IMR-90 (cell line): Measurements from ENCODE around the gene RAB3C. TPM values are rescaled to one million over a fixed set of nuclear protein-coding genes. Genes with fewer than 3 reads are reported as not detected.

Experiments used
- ATAC-seq: fragments of 200-7000 bp; cut with Tn5 transposase; 2 replicates; pipeline ENCODE4 v1.9.1; 2020; ENCODE audit warnings: low read depth, mild to moderate bottlenecking, moderate library complexity
- BruUV-seq: library from RNA; stranded (reverse); fragments of 400-500 nt; replicated peaks from 2 replicates; lab custom pipeline; 2021; lab: Mats Ljungman, UMichigan
- CTCF ChIA-PET: fragments of 300-600 bp; formaldehyde crosslinking; extraction: SDS; loops from one replicate; lab custom pipeline; 2021; ENCODE audit warnings: antibody characterized with exemption; lab: Yijun Ruan, JAX
- POLR2A ChIA-PET: fragments of 300-600 bp; sonication (Branson Sonifier 250); formaldehyde crosslinking; loops from one replicate; lab custom pipeline; 2022; ENCODE audit warnings: antibody characterized with exemption; ENCODE audit not compliant: unreplicated experiment; lab: Charles Lee
- DNase-seq: peaks from one replicate; pipeline ENCODE4 v3.0.0; 2013
- H2AFZ ChIP-seq: replicated peaks from 2 replicates; pipeline ENCODE3; 2013; ENCODE audit warnings: low read length, mild to moderate bottlenecking; ENCODE audit not compliant: poor library complexity
- H2AK5ac ChIP-seq: 2 replicates; pipeline ENCODE4 v1.6.1; 2013; ENCODE audit warnings: low read depth, low read length, inconsistent platforms
- H2AK9ac ChIP-seq: replicated peaks from 2 replicates; pipeline ENCODE3; 2013; ENCODE audit warnings: mild to moderate bottlenecking, low read depth, low read length, moderate library complexity; ENCODE audit not compliant: poor library complexity
- H2BK120ac ChIP-seq: 2 replicates; pipeline ENCODE4 v1.6.1; 2013; ENCODE audit warnings: low read depth, low read length, inconsistent platforms
- H2BK15ac ChIP-seq: 3 replicates; pipeline ENCODE4 v1.6.1; 2013; ENCODE audit warnings: low read depth, low read length, inconsistent platforms
- H2BK20ac ChIP-seq: 2 replicates; pipeline ENCODE4 v1.6.1; 2013; ENCODE audit warnings: low read depth, mild to moderate bottlenecking, inconsistent platforms, low read length, moderate library complexity
- H2BK5ac ChIP-seq: 2 replicates; pipeline ENCODE4 v1.6.1; 2013; ENCODE audit warnings: mild to moderate bottlenecking, low read depth, low read length, inconsistent platforms; ENCODE audit not compliant: poor library complexity, severe bottlenecking
- H3K14ac ChIP-seq: replicated peaks from 2 replicates; pipeline ENCODE4 v1.6.1; 2013; ENCODE audit warnings: low read depth, low read length, inconsistent platforms
- H3K18ac ChIP-seq: 2 replicates; pipeline ENCODE4 v1.6.1; 2013; ENCODE audit warnings: low read depth, low read length, control low read depth
- H3K23ac ChIP-seq: 2 replicates; pipeline ENCODE4 v1.6.1; 2013; ENCODE audit warnings: low read depth, low read length, inconsistent platforms
- H3K27ac ChIP-seq: 2 replicates; pipeline ENCODE4 v1.5.1; 2013; ENCODE audit warnings: mild to moderate bottlenecking, control low read depth, low read length; ENCODE audit not compliant: insufficient read depth
- H3K27me3 ChIP-seq: 2 replicates; pipeline ENCODE4 v1.6.1; 2013; ENCODE audit warnings: low read length; ENCODE audit not compliant: control insufficient read depth, insufficient read depth
- H3K36me3 ChIP-seq: 2 replicates; pipeline ENCODE4 v1.6.1; 2013; ENCODE audit warnings: low read length, mixed read lengths; ENCODE audit not compliant: control insufficient read depth, insufficient read depth
- H3K4ac ChIP-seq: 2 replicates; pipeline ENCODE4 v1.6.1; 2013; ENCODE audit warnings: low read depth, low read length, inconsistent platforms
- H3K4me1 ChIP-seq: 2 replicates; pipeline ENCODE4 v1.6.1; 2013; ENCODE audit warnings: low read length, mixed read lengths; ENCODE audit not compliant: control insufficient read depth, insufficient read depth
- H3K4me2 ChIP-seq: 2 replicates; pipeline ENCODE4 v1.6.1; 2013; ENCODE audit warnings: low read depth, mild to moderate bottlenecking, control low read depth, low read length, moderate library complexity
- H3K4me3 ChIP-seq: 2 replicates; pipeline ENCODE4 v1.5.1; 2013; ENCODE audit warnings: low read depth, mild to moderate bottlenecking, control low read depth, low read length, moderate library complexity; ENCODE audit not compliant: insufficient read depth
- H3K56ac ChIP-seq: 2 replicates; pipeline ENCODE4 v1.6.1; 2013; ENCODE audit warnings: low read length, inconsistent platforms; ENCODE audit not compliant: insufficient read depth; ENCODE audit errors: extremely low read depth
- H3K79me1 ChIP-seq, 2 experiments: 2 replicates each; pipeline ENCODE4 v1.6.1; 2013; ENCODE audit warnings: low read length in 2 of 2, inconsistent platforms in 1 of 2, low read depth in 1 of 2
- H3K9ac ChIP-seq: 2 replicates; pipeline ENCODE4 v1.6.1; 2013; ENCODE audit warnings: low read depth, low read length, control low read depth
- H3K9me1 ChIP-seq: 2 replicates; pipeline ENCODE4 v1.6.1; 2013; ENCODE audit warnings: low read length, inconsistent platforms; ENCODE audit not compliant: insufficient read depth
- H3K9me3 ChIP-seq: 2 replicates; pipeline ENCODE4 v1.6.1; 2013; ENCODE audit warnings: low read length; ENCODE audit not compliant: control insufficient read depth, insufficient read depth
- H4K20me1 ChIP-seq: 2 replicates; pipeline ENCODE4 v1.6.1; 2013; ENCODE audit warnings: low read length, inconsistent platforms; ENCODE audit not compliant: insufficient read depth
- H4K5ac ChIP-seq: 2 replicates; pipeline ENCODE4 v1.6.1; 2013; ENCODE audit warnings: mild to moderate bottlenecking, low read depth, low read length, control low read depth
- H4K8ac ChIP-seq, 2 experiments: 2 replicates each; pipeline ENCODE4 v1.6.1; 2013; ENCODE audit warnings: low read depth in 2 of 2, low read length in 2 of 2, control low read depth in 1 of 2, inconsistent platforms in 1 of 2
- H4K91ac ChIP-seq: 2 replicates; pipeline ENCODE4 v1.6.1; 2013; ENCODE audit warnings: low read depth, low read length, inconsistent platforms; ENCODE audit not compliant: insufficient read depth
- BHLHE40 ChIP-seq: fragments of 150-350 bp; IDR thresholded peaks from 2 replicates; pipeline ENCODE4 v1.6.1; 2016; ENCODE audit warnings: mild to moderate bottlenecking, low read depth, low read length
- CEBPB ChIP-seq: IDR thresholded peaks from 2 replicates; pipeline ENCODE4 v1.6.1; 2012; ENCODE audit warnings: low read depth, low read length, improper control_type of control experiment
- CHD1 ChIP-seq: IDR thresholded peaks from 2 replicates; pipeline ENCODE4 v1.6.1; 2012; ENCODE audit warnings: low read depth, low read length, improper control_type of control experiment
- CTCF ChIP-seq: conservative IDR thresholded peaks from 2 replicates; pipeline ENCODE4 v1.5.1; 2012; ENCODE audit warnings: mild to moderate bottlenecking, low read depth, low read length, improper control_type of control experiment
- ELK1 ChIP-seq: fragments of 150-350 bp; IDR thresholded peaks from 2 replicates; pipeline ENCODE4 v1.6.1; 2016; ENCODE audit warnings: low read depth, mild to moderate bottlenecking, low read length, moderate library complexity, borderline replicate concordance
- FOS ChIP-seq: fragments of 150-350 bp; IDR thresholded peaks from 2 replicates; pipeline ENCODE4 v1.6.1; 2016; ENCODE audit warnings: low read depth, low read length
- MAFK ChIP-seq: IDR thresholded peaks from 2 replicates; pipeline ENCODE4 v1.6.1; 2012; ENCODE audit warnings: low read depth, low read length, improper control_type of control experiment
- MAZ ChIP-seq: IDR thresholded peaks from 2 replicates; pipeline ENCODE4 v1.6.1; 2012; ENCODE audit warnings: low read depth, mild to moderate bottlenecking, low read length, improper control_type of control experiment, moderate library complexity, borderline replicate concordance
- MXI1 ChIP-seq: IDR thresholded peaks from 2 replicates; pipeline ENCODE4 v1.6.1; 2012; ENCODE audit warnings: low read depth, mild to moderate bottlenecking, low read length, moderate library complexity, borderline replicate concordance
- NFE2L2 ChIP-seq: fragments of 150-350 bp; IDR thresholded peaks from 2 replicates; pipeline ENCODE4 v1.6.1; 2016; ENCODE audit warnings: low read depth, mild to moderate bottlenecking, low read length
- POLR2A ChIP-seq: IDR thresholded peaks from 2 replicates; pipeline ENCODE4 v1.6.1; 2012; ENCODE audit warnings: mild to moderate bottlenecking, low read depth, low read length
- RAD21 ChIP-seq: IDR thresholded peaks from 2 replicates; pipeline ENCODE4 v1.6.1; 2012; ENCODE audit warnings: low read length, improper control_type of control experiment
- RCOR1 ChIP-seq: IDR thresholded peaks from 2 replicates; pipeline ENCODE4 v1.6.1; 2012; ENCODE audit warnings: mild to moderate bottlenecking, low read length, improper control_type of control experiment; ENCODE audit not compliant: insufficient replicate concordance
- RFX5 ChIP-seq: IDR thresholded peaks from 2 replicates; pipeline ENCODE4 v1.8.0; 2012; ENCODE audit warnings: low read depth, mild to moderate bottlenecking, low read length, moderate library complexity
- SMC3 ChIP-seq: fragments of 150-350 bp; IDR thresholded peaks from 2 replicates; pipeline ENCODE4 v1.6.1; 2016; ENCODE audit warnings: low read depth, mild to moderate bottlenecking, antibody characterized with exemption, low read length, moderate library complexity
- USF2 ChIP-seq: fragments of 150-350 bp; IDR thresholded peaks from 2 replicates; pipeline ENCODE4 v1.6.1; 2017; ENCODE audit warnings: mild to moderate bottlenecking, antibody characterized with exemption, low read length, low read depth
- WGBS, 2 experiments: methylation state at CpG; one replicate each; pipeline versions ENCODE4 v1.1.5 to v1.1.7; 2013; ENCODE audit warnings: missing lambda C conversion rate in 2 of 2; ENCODE audit not compliant: insufficient read length in 1 of 2; ENCODE audit errors: extremely low coverage in 2 of 2; 5-methylcytosine and 5-hydroxymethylcytosine counted together
- dilution Hi-C: fragments of 300-500 bp; cut with HindIII; formaldehyde crosslinking; loops from one replicate; pipeline ENCODE4 v1.14.3; 2018; ENCODE audit warnings: low sequenced_read_pairs; ENCODE audit not compliant: unreplicated experiment
- in situ Hi-C: fragments of 300-500 bp; cut with MboI; formaldehyde crosslinking; loops from 3 replicates; pipeline ENCODE4 v1.14.3; 2019; ENCODE audit warnings: low sequenced_read_pairs, inconsistent platforms, mixed read lengths
- intact Hi-C: fragments of 100-400 bp; cut with micrococcal nuclease; formaldehyde crosslinking; loops from 2 replicates; pipeline ENCODE4 v1.10.0; 2022
- polyA plus RNA-seq, 3 experiments: library from polyadenylated mRNA; depleted of rRNA; stranded (reverse); fragments of >200 nt; gene quantifications; 2 replicates each; pipeline ENCODE4 v1.2.3, GENCODE V29; 2012; ENCODE audit warnings: low replicate concordance in 1 of 3
- total RNA-seq: library from RNA; depleted of rRNA; stranded (reverse); fragments of >200 nt; gene quantifications from 2 replicates; pipeline ENCODE4 v1.2.3, GENCODE V29; 2012

The RAB3C gene
- total and polyA plus RNA-seq, 2 of the 4 experiments (the other 2 are of a cell fraction) = not detected

GRCh38 chr5:58677650-58678049, 94.8 kb downstream of the RAB3C start:
- Histone ChIP-seq H3K56ac (no peak overlapping the region), H3K4me3 (no peak overlapping the region), H3K36me3 (no peaks in the 10 kb centered on the region), H2AK5ac (no peak overlapping the region), H4K91ac (no peak overlapping the region), H2AFZ (no peak overlapping the region), H3K9ac (no peak overlapping the region), H4K20me1 (no peaks in the 10 kb centered on the region), H3K9me3 (no peaks in the 10 kb centered on the region), H3K9me1 (no peaks in the 10 kb centered on the region), H3K18ac (no peak overlapping the region), H3K4me2 (no peak overlapping the region), H3K4ac (no peak overlapping the region), H2AK9ac (no peak overlapping the region), H3K14ac (no peak overlapping the region), H2BK5ac (no peak overlapping the region), H3K23ac (no peak overlapping the region), H2BK120ac (no peak overlapping the region), H3K79me1 (no peaks in the 10 kb centered on the region), H2BK15ac (no peak overlapping the region), H3K27ac (no peak overlapping the region), H2BK20ac (no peak overlapping the region), H3K27me3 (no peaks in the 10 kb centered on the region), H3K4me1 (no peaks in the 10 kb centered on the region), H4K8ac (no peak overlapping the region), H4K5ac (no peak overlapping the region)
- POLR2A ChIA-PET = no interaction called here
- no CpG with 5 or more reads among the region's 2 CpGs for WGBS, 2 experiments
- dilution Hi-C loops (no loop called here), intact Hi-C loops (no loop called here), in situ Hi-C loops (no loop called here)
- CTCF ChIA-PET = no interaction called here
- no peak for DNase-seq
- no peak for TF ChIP-seq ELK1
- no peak for TF ChIP-seq CEBPB
- TF ChIP-seq SMC3 = no peak
- TF ChIP-seq NFE2L2 = no peak
- TF ChIP-seq MAZ = no peak
- no peak for TF ChIP-seq CHD1
- no peak for TF ChIP-seq POLR2A
- TF ChIP-seq MAFK = no peak
- TF ChIP-seq RFX5 = no peak
- TF ChIP-seq FOS = no peak
- TF ChIP-seq RAD21 = no peak
- no peak for TF ChIP-seq USF2
- no peak for TF ChIP-seq MXI1
- TF ChIP-seq CTCF = no peak
- TF ChIP-seq RCOR1 = no peak
- no peak for TF ChIP-seq BHLHE40
- no peak for ATAC-seq
- BruUV-seq = no TSS peak
